SU-DHL-6 (cell line): ENCODE data around the gene DIPK1A.

Experiments used
- H2AFZ ChIP-seq: fragments of 200-600 bp; sonication (generic); 2 replicates; pipeline ENCODE4 v1.6.1; 2014; ENCODE audit warnings: low read depth, mild to moderate bottlenecking, moderate library complexity, mixed read lengths, antibody characterized with exemption, low read length; ENCODE audit not compliant: severe bottlenecking
- H3F3A ChIP-seq: fragments of 200-600 bp; shearing (Covaris generic); 2 replicates; pipeline ENCODE4 v1.6.0; 2016; ENCODE audit warnings: antibody characterized with exemption, mild to moderate bottlenecking; ENCODE audit not compliant: insufficient read depth
- H3K27ac ChIP-seq: fragments of 200-600 bp; sonication (generic); 2 replicates; pipeline ENCODE4 v1.5.1; 2016; ENCODE audit warnings: low read depth, mild to moderate bottlenecking, low read length, moderate library complexity, mixed read lengths
- H3K27me3 ChIP-seq: fragments of 200-600 bp; sonication (generic), shearing (Covaris generic); 2 replicates; pipeline ENCODE4 v1.6.0; 2014; ENCODE audit warnings: mild to moderate bottlenecking, low read length
- H3K36me3 ChIP-seq: fragments of 200-600 bp; sonication (generic); 2 replicates; pipeline ENCODE4 v1.6.1; 2014; ENCODE audit warnings: mild to moderate bottlenecking, low read length, mixed read lengths
- H3K4me2 ChIP-seq: fragments of 300-600, 200-600 bp; shearing (Covaris generic), sonication (generic); 2 replicates; pipeline ENCODE4 v1.6.0; 2014; ENCODE audit warnings: low read length, low read depth, mild to moderate bottlenecking; ENCODE audit not compliant: poor library complexity, severe bottlenecking
- H3K4me3 ChIP-seq: fragments of 200-600 bp; sonication (generic); 2 replicates; pipeline ENCODE4 v1.5.1; 2014; ENCODE audit warnings: antibody characterized with exemption, low read length, mild to moderate bottlenecking, mixed read lengths; ENCODE audit not compliant: insufficient read depth, poor library complexity, severe bottlenecking
- H3K79me2 ChIP-seq: fragments of 200-600 bp; sonication (generic); 2 replicates; pipeline ENCODE4 v1.6.1; 2014; ENCODE audit warnings: mild to moderate bottlenecking, low read length, moderate library complexity; ENCODE audit not compliant: insufficient read depth
- H3K9ac ChIP-seq: fragments of 200-600 bp; sonication (generic); 2 replicates; pipeline ENCODE4 v1.7.0; 2014; ENCODE audit warnings: mild to moderate bottlenecking, low read length
- H3K9me2 ChIP-seq: fragments of 200-600 bp; sonication (generic); replicated peaks from 2 replicates; pipeline ENCODE4 v1.6.1; 2014; ENCODE audit warnings: low read length; ENCODE audit not compliant: insufficient read depth
- H3K9me3 ChIP-seq: fragments of 200-600 bp; sonication (generic); 2 replicates; pipeline ENCODE4 v1.6.1; 2014; ENCODE audit warnings: low read length, mixed read lengths; ENCODE audit not compliant: insufficient read depth
- H4K20me1 ChIP-seq: fragments of 200-600 bp; sonication (generic); 2 replicates; pipeline ENCODE4 v1.6.1; 2014; ENCODE audit warnings: low read depth, mild to moderate bottlenecking, antibody characterized with exemption, low read length, moderate library complexity, mixed read lengths
- EZH2phosphoT487 ChIP-seq: fragments of 200-600 bp; sonication (generic), shearing (Covaris generic); conservative IDR thresholded peaks from 2 replicates; pipeline ENCODE4 v1.6.1; 2018; ENCODE audit warnings: mild to moderate bottlenecking, antibody characterized with exemption, low read length, moderate library complexity, mixed read lengths
- TF ChIP-seq, protein P1 (sequence below): fragments of 200-600 bp; sonication (generic); IDR thresholded peaks from one replicate; pipeline ENCODE4 v1.5.1; 2017; ENCODE audit warnings: antibody characterized with exemption, mild to moderate bottlenecking, low read length, moderate library complexity; ENCODE audit not compliant: insufficient read depth, poor library complexity, severe bottlenecking

The DIPK1A gene

DNA sequence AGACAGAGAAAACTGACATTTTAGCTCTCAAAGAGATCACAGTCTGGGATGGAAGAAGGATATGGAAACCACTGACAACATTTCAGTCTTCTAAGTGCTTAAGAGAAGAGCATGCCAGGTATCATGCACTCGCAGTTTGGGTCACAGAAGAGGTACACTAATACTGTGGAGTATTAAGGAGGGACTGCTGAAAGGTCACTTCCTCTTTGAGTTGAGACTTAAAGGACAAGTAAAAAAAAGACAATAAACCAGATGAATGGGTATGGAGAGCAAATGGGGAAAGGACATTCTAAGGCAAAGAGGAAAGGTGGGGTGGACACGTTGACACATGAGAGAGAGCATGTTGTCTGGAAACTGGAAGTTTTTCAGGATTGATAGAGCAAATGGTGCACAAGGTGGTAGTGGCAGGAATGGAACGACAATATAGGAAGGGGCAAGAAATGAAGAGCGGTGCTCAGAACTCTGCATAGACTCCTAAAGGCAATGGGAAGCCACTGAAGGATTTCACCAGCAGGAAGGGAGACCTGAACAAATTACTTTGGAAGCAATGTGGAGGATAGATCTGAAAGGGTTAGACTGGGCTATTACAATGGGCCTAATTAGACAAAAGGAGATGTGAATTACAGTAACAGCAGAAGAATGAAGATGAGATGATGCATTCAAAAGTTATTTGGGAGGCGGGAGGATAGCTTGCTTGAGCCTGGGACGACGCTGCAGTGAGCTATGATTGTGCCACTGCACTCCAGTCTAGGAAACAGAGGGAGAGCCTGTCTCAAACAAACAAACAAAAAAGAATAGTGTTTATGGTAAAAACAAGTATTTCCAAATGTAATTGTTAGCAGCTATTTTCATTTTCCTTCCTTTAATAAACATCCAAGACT, 11.1 kb downstream of the DIPK1A start:
- H3K4me2 ChIP-seq = peak overlapping the region; percentile 91
- no peaks in the 10 kb centered on the region for H3K27me3 ChIP-seq
- H3K36me3 ChIP-seq = peaks cover 7% of the 10 kb centered on the region; the same call in 1 of the 2 replicates
- H3K9ac ChIP-seq = peak overlapping the region; percentile 23
- no peaks in the 10 kb centered on the region for H3K9me3 ChIP-seq
- H3K27ac ChIP-seq = peak overlapping the region; percentile 98
- no peaks in the 10 kb centered on the region for H4K20me1 ChIP-seq
- no peak for TF ChIP-seq EZH2phosphoT487
- TF ChIP-seq, protein P1, sequence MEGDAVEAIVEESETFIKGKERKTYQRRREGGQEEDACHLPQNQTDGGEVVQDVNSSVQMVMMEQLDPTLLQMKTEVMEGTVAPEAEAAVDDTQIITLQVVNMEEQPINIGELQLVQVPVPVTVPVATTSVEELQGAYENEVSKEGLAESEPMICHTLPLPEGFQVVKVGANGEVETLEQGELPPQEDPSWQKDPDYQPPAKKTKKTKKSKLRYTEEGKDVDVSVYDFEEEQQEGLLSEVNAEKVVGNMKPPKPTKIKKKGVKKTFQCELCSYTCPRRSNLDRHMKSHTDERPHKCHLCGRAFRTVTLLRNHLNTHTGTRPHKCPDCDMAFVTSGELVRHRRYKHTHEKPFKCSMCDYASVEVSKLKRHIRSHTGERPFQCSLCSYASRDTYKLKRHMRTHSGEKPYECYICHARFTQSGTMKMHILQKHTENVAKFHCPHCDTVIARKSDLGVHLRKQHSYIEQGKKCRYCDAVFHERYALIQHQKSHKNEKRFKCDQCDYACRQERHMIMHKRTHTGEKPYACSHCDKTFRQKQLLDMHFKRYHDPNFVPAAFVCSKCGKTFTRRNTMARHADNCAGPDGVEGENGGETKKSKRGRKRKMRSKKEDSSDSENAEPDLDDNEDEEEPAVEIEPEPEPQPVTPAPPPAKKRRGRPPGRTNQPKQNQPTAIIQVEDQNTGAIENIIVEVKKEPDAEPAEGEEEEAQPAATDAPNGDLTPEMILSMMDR = no peak
- no peak overlapping the region for H3K4me3 ChIP-seq
- H3K9me2 ChIP-seq = no peaks in the 10 kb centered on the region
- peaks cover 97% of the 10 kb centered on the region for H3K79me2 ChIP-seq
- peaks cover 49% of the 10 kb centered on the region for H3F3A ChIP-seq
- H2AFZ ChIP-seq = no peak overlapping the region

DNA sequence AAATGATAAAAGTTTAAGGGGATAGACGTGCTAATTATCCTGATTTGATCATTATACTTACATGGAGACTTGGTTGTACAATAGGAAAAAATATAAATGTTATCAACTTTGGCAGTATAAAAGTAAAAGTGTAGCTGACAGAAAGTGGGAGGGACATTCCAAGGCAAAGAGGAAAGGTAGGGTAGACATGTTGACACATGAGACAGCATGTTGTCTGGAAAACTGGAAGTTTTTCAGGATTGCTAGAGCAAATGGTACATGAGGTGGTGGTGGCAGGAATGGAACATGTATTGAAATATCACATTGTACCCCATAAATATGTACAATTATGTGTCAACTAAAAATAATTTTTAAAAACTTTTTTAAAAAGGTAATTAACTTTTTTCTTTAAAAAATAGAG, 13.2 kb downstream of the DIPK1A start:
- H3K4me3 ChIP-seq = no peak overlapping the region
- peaks cover 97% of the 10 kb centered on the region for H3K79me2 ChIP-seq
- H3K9ac ChIP-seq = no peak overlapping the region
- H3K9me2 ChIP-seq = no peaks in the 10 kb centered on the region
- peaks cover 7% of the 10 kb centered on the region; the same call in 1 of the 2 replicates for H3K36me3 ChIP-seq
- H4K20me1 ChIP-seq = no peaks in the 10 kb centered on the region
- H3K27me3 ChIP-seq = no peaks in the 10 kb centered on the region
- H2AFZ ChIP-seq = no peak overlapping the region
- no peak for TF ChIP-seq EZH2phosphoT487
- TF ChIP-seq, protein P1 = no peak
- H3K27ac ChIP-seq = no peak overlapping the region
- H3F3A ChIP-seq = peaks cover 41% of the 10 kb centered on the region
- no peaks in the 10 kb centered on the region for H3K9me3 ChIP-seq
- peak overlapping the region; percentile 58 for H3K4me2 ChIP-seq

- H3K27me3 ChIP-seq = no peaks in the 10 kb centered on the region
- H3K79me2 ChIP-seq = peaks cover 97% of the 10 kb centered on the region
- peaks cover 7% of the 10 kb centered on the region; the same call in 1 of the 2 replicates for H3K36me3 ChIP-seq
- H3K27ac ChIP-seq = peak overlapping the region; percentile 61; the same call in 1 of the 2 replicates
- H2AFZ ChIP-seq = no peak overlapping the region
- TF ChIP-seq EZH2phosphoT487 = no peak
- TF ChIP-seq, protein P1 = no peak
- peak overlapping the region; percentile 58 for H3K4me2 ChIP-seq
- no peaks in the 10 kb centered on the region for H4K20me1 ChIP-seq
- no peak overlapping the region for H3K9ac ChIP-seq
- peak overlapping the region; percentile 17 for H3K4me3 ChIP-seq
- no peaks in the 10 kb centered on the region for H3K9me2 ChIP-seq
- no peaks in the 10 kb centered on the region for H3K9me3 ChIP-seq
- H3F3A ChIP-seq = peaks cover 18% of the 10 kb centered on the region; the same call in 1 of the 2 replicates
Observed at GRCh38 chr1:92945748-92946270, 15.5 kb downstream of the DIPK1A start.
